Stimulated activated CD8-positive, alpha-beta memory T cell treated with anti-CD3 and anti-CD28 coated beads, Interleukin-4, amount 100 ng/mL, for 48 hours (primary cell): Measurements from ENCODE around the gene MAP4K1.
A peak's percentile ranks its signal among the peaks of the same experiment; 100 is the strongest.
"Not testable (repeated sequence)": the region's sequence is repeated elsewhere in the genome, so short reads cannot be mapped to it uniquely, and the experiment has no call there.

Experiments
- DNase-seq: peaks from one replicate; pipeline ENCODE4 v3.0.0-alpha.2; 2020

The MAP4K1 gene

GRCh38 chr19:38565691-38566105 lies 52.1 kb downstream of the MAP4K1 start:
- no peak for DNase-seq

GRCh38 chr19:38564981-38565690 lies 52.6 kb downstream of the MAP4K1 start:
- peak; percentile 56 for DNase-seq

- DNase-seq = no peak
Measured at GRCh38 chr19:38563475-38563874, 54.3 kb downstream of the MAP4K1 start.

GRCh38 chr19:38562096-38562495 lies 55.7 kb downstream of the MAP4K1 start:
- DNase-seq = no peak

GRCh38 chr19:38561658-38562057 lies 56.1 kb downstream of the MAP4K1 start:
- DNase-seq = no peak

GRCh38 chr19:38561053-38561606 lies 56.6 kb downstream of the MAP4K1 start:
- no peak for DNase-seq

- peak; percentile 44 for DNase-seq
Measured at GRCh38 chr19:38559428-38560401, 58.0 kb downstream of the MAP4K1 start.

GRCh38 chr19:38558933-38559332 lies 58.8 kb downstream of the MAP4K1 start:
- not testable (repeated sequence) for DNase-seq

GRCh38 chr19:38557205-38557799 lies 60.5 kb downstream of the MAP4K1 start:
- peak; percentile 60 for DNase-seq

GRCh38 chr19:38556521-38557174 lies 61.1 kb downstream of the MAP4K1 start:
- no peak for DNase-seq

- DNase-seq = no peak
Measured at GRCh38 chr19:38555200-38555599, 62.6 kb downstream of the MAP4K1 start.

GRCh38 chr19:38554676-38555141 lies 63.0 kb downstream of the MAP4K1 start:
- DNase-seq = no peak

GRCh38 chr19:38553239-38553638 lies 64.5 kb downstream of the MAP4K1 start:
- DNase-seq = not testable (repeated sequence)

GRCh38 chr19:38551450-38551813 lies 66.3 kb downstream of the MAP4K1 start:
- DNase-seq = peak; percentile 75

GRCh38 chr19:38550376-38550775 lies 67.4 kb downstream of the MAP4K1 start:
- DNase-seq = no peak

GRCh38 chr19:38549942-38550341 lies 67.8 kb downstream of the MAP4K1 start:
- no peak for DNase-seq

- no peak for DNase-seq
Measured at GRCh38 chr19:38549061-38549460, 68.7 kb downstream of the MAP4K1 start.

- no peak for DNase-seq
Measured at GRCh38 chr19:38547421-38547820, 70.3 kb downstream of the MAP4K1 start.

- DNase-seq = no peak
Measured at GRCh38 chr19:38545596-38545995, 72.2 kb downstream of the MAP4K1 start.

GRCh38 chr19:38544569-38545315 lies 73.0 kb downstream of the MAP4K1 start:
- DNase-seq = no peak

GRCh38 chr19:38543807-38544568 lies 73.8 kb downstream of the MAP4K1 start:
- peak; percentile 54 for DNase-seq
